ENCODE measurements around the gene ACTN1.

- no peak for TF ChIP-seq CTCF (IDR thresholded peaks at IDR 0.05)
- TF ChIP-seq POLR2A (IDR thresholded peaks at IDR 0.05), result no peak
Observed at GRCh38 chr14:68892961-68893360, 86.1 kb downstream of the ACTN1 start.

Measured in lower leg skin (tissue), 3 donors.